Activated naive CD4-positive, alpha-beta T cell treated with anti-CD3 and anti-CD28 coated beads, Interleukin-2, amount 50 U/mL, for 24 hours (primary cell): ENCODE data around the gene ANO2.
"Not testable (repeated sequence)": the region's sequence is repeated elsewhere in the genome, so short reads cannot be mapped to it uniquely, and the experiment has no call there.

ENCODE experiments used
- H3K27ac Mint-ChIP-seq: one replicate; pipeline ENCODE4 v1.8.0; 2021; ENCODE audit warnings: mild to moderate bottlenecking, mixed read lengths
- H3K27me3 Mint-ChIP-seq: one replicate; pipeline ENCODE4 v1.8.0; 2021; ENCODE audit warnings: mixed read lengths
- H3K36me3 Mint-ChIP-seq: one replicate; pipeline ENCODE4 v1.8.0; 2021; ENCODE audit warnings: mixed read lengths
- H3K4me1 Mint-ChIP-seq: one replicate; pipeline ENCODE4 v1.8.0; 2021; ENCODE audit warnings: mixed read lengths
- H3K4me3 Mint-ChIP-seq: one replicate; pipeline ENCODE4 v1.8.0; 2021; ENCODE audit warnings: mild to moderate bottlenecking, mixed read lengths
- H3K9me3 Mint-ChIP-seq: one replicate; pipeline ENCODE4 v1.8.0; 2021; ENCODE audit warnings: mixed read lengths

Gene ANO2

DNA sequence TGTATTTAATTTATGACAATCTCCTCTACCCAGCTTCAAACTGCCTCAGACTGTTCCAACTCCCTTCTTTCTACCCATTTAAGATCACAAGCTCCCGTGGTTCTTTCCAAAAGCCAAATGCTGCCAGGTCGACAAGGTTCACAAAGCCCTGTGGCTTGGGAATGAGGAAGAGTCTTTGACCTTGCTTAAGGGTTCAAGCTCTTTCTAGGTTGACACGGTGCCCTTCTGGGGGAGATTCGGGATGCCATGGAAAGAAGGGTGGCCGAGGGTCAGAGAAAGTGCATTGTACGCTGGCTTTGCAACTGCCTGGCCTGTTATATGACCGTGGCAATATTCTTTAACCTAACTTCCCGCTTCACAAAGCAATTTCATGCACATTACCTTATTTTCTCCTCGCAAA is 239.3 kb downstream of the ANO2 start:
- no peak overlapping the region for H3K4me3 Mint-ChIP-seq
- no peak overlapping the region for H3K27ac Mint-ChIP-seq
- H3K4me1 Mint-ChIP-seq = no peaks in the 10 kb centered on the region
- peaks cover 3% of the 10 kb centered on the region for H3K27me3 Mint-ChIP-seq
- H3K36me3 Mint-ChIP-seq = no peaks in the 10 kb centered on the region
- H3K9me3 Mint-ChIP-seq = no peaks in the 10 kb centered on the region

DNA sequence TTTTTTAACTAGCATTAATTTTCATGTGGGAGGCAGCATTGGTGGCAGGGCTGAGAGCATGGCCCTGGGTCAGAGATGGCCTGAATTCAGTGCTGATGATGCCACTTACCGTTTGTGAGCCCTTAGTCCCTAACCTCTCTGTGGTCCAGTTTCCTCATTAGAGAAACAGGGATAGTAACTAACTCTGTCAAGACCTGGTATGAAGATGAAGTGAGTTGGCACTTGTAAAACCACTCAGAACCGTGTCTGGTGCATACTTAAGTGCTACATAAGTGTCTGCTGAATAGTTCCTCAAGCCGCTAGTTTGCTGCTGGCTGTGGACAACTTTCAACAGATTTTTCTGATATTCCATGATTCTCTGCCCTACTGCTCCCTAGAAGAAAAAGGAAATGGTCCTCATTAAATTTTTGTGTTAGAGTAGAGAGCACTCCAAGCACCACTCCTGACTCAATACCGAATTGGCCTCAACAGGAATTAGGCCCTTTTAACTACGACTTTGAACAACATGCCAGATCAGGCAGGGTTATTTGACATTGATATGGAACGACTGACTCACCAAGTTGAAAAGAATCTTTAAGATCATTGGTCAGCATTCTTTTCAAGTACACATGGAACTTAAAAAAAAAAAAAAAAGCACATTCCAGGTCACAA is 250.2 kb downstream of the ANO2 start:
- Mint-ChIP-seq H3K27ac (no peak overlapping the region), H3K4me1 (no peaks in the 10 kb centered on the region), H3K36me3 (peaks cover 3% of the 10 kb centered on the region), H3K4me3 (no peak overlapping the region), H3K27me3 (no peaks in the 10 kb centered on the region), H3K9me3 (no peaks in the 10 kb centered on the region)

DNA sequence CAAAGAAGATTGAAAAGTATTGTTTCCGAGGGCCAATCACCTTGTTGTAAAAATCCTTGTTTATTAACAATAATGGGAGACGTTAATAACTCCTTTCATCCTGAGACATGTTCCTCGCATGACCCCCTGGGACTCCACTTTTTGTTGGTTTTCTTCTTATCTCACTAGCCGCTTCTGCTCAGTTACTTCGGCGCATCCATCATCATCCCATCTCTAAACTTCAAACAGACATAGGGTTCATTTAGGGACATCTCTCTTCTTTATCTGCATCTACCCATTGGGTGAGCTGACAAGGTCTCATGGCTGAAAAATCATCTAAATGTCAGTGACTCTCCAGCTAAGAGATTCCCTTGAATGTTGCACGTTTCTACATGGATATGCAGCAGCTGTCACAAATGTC is 252.2 kb downstream of the ANO2 start:
- Mint-ChIP-seq H3K4me1 (no peaks in the 10 kb centered on the region), H3K9me3 (no peaks in the 10 kb centered on the region), H3K4me3 (no peak overlapping the region), H3K36me3 (peaks cover 3% of the 10 kb centered on the region), H3K27ac (no peak overlapping the region), H3K27me3 (peaks cover 3% of the 10 kb centered on the region)

DNA sequence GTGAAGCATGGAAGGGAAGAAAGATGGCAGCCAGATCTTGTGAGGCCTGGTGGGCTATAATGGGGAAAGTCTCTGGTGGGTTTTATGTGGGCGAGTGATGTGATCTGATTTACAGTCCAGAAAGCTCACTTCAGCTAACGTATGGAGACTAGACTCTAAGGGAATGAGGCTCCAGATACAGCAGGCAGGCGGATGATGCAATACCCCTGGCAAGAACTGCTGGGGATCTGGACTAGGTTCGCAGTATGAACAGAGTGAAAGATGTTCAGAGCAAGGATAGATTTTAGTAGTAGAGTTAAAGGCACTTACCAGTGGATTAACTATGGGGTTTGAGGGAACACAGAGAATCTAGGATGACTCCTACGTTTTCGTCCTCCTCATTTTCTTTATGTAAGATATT is 253.1 kb downstream of the ANO2 start:
- no peaks in the 10 kb centered on the region for H3K4me1 Mint-ChIP-seq
- H3K36me3 Mint-ChIP-seq = peaks cover 3% of the 10 kb centered on the region
- no peak overlapping the region for H3K4me3 Mint-ChIP-seq
- no peak overlapping the region for H3K27ac Mint-ChIP-seq
- no peaks in the 10 kb centered on the region for H3K9me3 Mint-ChIP-seq
- peaks cover 3% of the 10 kb centered on the region for H3K27me3 Mint-ChIP-seq

DNA sequence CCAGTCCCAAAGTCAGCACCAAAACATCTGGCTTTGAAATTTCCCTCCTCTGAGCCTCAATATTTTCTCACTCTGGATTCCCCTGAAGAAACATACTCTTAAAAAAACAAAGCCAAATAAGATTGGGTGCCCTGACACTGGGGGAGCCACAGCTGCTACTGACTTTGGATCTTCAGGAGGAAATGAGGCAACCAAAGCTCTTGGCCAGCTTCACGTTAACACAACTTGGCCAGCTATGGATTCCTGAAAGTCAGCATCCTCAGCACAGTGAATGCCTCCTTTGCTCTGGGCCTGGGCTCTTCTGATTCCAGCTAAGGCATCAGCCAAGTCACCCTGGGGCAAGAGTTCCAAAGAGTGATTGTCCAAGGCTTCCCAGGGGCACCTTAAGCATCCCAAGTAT is 254.8 kb downstream of the ANO2 start:
- Mint-ChIP-seq H3K27me3 (peaks cover 3% of the 10 kb centered on the region), H3K9me3 (no peaks in the 10 kb centered on the region), H3K36me3 (no peaks in the 10 kb centered on the region)

DNA sequence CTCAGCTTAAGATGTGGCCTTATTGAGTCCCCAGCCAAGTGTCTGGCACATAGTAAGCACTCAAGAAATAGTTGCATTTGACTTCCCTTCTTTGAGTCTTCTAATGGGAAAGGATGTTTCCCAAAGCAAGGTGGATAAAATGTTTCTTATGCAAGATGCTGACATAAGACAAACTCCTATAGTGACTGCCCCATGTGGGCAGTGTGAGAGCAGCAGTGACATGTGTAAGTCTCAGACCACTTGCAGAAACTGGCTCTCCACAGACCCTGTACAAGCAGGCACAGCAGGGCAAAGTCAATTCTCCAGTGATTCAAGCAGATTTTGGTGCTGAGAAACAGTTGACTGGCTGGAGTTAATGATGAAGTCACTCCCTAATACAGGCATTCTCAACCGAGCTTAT is 255.3 kb downstream of the ANO2 start:
- Mint-ChIP-seq H3K4me1 (no peaks in the 10 kb centered on the region), H3K4me3 (no peak overlapping the region), H3K36me3 (no peaks in the 10 kb centered on the region), H3K27me3 (peaks cover 3% of the 10 kb centered on the region), H3K27ac (no peak overlapping the region), H3K9me3 (no peaks in the 10 kb centered on the region)

More for the DNA sequence above, 254.8 kb downstream of the ANO2 start:
- Mint-ChIP-seq H3K27ac (no peak overlapping the region), H3K4me1 (no peaks in the 10 kb centered on the region), H3K4me3 (no peak overlapping the region)

DNA sequence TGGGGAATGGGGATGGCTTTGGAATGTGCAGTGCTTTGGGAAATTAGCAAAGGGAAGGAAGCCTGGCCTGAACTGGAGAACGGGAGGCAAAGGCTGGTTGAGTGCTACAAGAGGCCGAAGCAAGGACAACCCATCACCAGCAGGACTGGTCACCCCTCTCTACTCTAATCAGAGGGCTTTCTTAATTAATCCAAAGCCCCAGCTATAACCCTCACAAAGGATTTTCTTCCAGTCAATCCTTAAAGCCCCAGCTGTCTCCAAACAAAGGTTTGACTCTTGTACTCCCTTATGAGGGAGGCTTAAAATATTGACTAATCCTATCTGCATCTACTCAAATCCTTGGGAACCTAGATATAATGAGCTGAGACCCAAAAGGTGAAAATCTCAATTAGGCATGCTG is 256.8 kb downstream of the ANO2 start:
- H3K4me1 Mint-ChIP-seq = no peaks in the 10 kb centered on the region
- H3K4me3 Mint-ChIP-seq = no peak overlapping the region

DNA sequence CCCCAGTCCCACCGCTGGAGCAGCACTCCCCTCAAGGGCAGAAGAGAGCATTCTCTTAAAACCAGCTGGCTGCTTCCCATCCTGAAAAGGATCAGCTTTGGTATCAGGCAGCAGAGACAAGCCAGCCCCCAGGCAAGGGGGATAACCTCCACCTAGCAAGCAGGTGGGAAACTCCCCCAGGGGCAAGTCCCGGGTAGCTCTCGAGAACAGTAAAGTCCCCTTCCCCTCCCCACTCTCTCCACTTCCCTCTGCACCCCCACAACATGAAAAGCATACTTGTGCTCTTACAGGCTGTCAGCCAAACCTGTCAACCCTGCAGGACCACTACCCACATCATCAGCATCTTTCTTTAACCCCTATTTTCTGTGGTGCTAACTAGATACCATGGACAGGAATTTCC is 259.1 kb downstream of the ANO2 start:
- no peak overlapping the region for H3K4me3 Mint-ChIP-seq
- H3K9me3 Mint-ChIP-seq = no peaks in the 10 kb centered on the region
- no peaks in the 10 kb centered on the region for H3K4me1 Mint-ChIP-seq
- H3K36me3 Mint-ChIP-seq = no peaks in the 10 kb centered on the region
- no peak overlapping the region for H3K27ac Mint-ChIP-seq
- peaks cover 6% of the 10 kb centered on the region for H3K27me3 Mint-ChIP-seq

More for the DNA sequence above, 256.8 kb downstream of the ANO2 start:
- Mint-ChIP-seq H3K9me3 (no peaks in the 10 kb centered on the region), H3K27me3 (peaks cover 3% of the 10 kb centered on the region), H3K36me3 (no peaks in the 10 kb centered on the region), H3K27ac (no peak overlapping the region)

DNA sequence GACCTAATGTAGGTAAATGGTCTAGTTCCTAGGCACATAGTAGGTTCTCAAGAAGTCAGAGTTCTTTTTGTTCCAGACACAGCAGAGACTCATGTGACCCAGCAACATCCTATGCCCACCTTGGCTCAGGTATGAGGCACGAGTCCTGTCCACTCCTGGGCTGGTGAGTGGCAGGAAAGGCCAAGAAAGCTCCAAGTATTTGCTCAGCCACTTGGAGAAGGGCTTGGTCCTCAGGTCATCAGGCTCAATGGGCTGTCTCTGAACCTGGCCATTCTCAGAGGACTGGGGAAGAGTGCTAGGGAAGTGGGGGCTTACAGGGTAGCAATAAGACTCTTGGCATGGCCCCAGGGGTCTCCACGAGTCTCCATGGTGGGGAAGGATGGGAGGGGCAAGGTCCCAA is 260.1 kb downstream of the ANO2 start:
- Mint-ChIP-seq H3K27me3 (peaks cover 6% of the 10 kb centered on the region), H3K27ac (no peak overlapping the region), H3K36me3 (no peaks in the 10 kb centered on the region), H3K4me3 (no peak overlapping the region), H3K4me1 (no peaks in the 10 kb centered on the region), H3K9me3 (no peaks in the 10 kb centered on the region)

DNA sequence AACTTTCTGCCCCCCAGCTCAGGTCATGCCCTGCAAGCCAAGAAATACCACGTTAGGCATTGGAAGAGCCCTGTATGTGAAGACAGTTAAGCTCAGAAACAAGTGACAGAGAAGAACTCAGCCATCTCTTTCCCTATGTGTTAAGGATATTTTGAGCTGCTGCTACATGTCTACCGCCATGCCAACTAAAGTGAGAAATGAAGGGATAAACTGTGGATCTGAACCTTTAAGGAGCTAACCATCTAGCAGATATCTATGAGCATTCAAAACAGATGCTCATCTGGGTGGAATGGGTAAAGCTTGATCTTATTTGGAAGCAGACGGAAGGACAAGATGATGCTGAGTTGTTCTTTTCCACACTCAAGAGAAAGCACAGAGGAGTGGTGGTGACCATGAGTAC is 262.5 kb downstream of the ANO2 start:
- H3K27ac Mint-ChIP-seq = no peak overlapping the region
- peaks cover 3% of the 10 kb centered on the region for H3K27me3 Mint-ChIP-seq
- no peak overlapping the region for H3K4me3 Mint-ChIP-seq
- H3K4me1 Mint-ChIP-seq = no peaks in the 10 kb centered on the region
- no peaks in the 10 kb centered on the region for H3K36me3 Mint-ChIP-seq
- no peaks in the 10 kb centered on the region for H3K9me3 Mint-ChIP-seq

DNA sequence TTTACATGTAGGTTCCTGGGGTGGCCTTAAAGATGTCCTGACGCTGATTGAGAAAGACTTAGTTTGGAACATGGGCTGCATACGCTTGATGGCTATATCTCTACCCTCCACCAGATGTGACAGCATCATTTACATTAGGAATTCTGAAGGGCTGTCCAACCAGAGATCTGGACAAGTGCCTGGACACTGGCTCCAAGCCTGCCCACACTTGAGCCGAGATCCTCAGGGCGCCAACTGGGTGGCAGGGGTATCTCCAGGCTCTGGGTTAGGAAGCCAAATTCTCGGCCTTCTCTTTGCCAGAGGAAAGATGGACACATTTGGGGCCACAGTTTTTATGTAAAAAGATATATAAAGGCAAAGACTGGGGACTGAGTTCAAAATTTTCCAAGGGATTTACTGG is 266.9 kb downstream of the ANO2 start:
- H3K27ac Mint-ChIP-seq = no peak overlapping the region
- H3K36me3 Mint-ChIP-seq = no peaks in the 10 kb centered on the region
- H3K4me3 Mint-ChIP-seq = no peak overlapping the region
- H3K27me3 Mint-ChIP-seq = peaks cover 10% of the 10 kb centered on the region
- no peaks in the 10 kb centered on the region for H3K4me1 Mint-ChIP-seq
- no peaks in the 10 kb centered on the region for H3K9me3 Mint-ChIP-seq

DNA sequence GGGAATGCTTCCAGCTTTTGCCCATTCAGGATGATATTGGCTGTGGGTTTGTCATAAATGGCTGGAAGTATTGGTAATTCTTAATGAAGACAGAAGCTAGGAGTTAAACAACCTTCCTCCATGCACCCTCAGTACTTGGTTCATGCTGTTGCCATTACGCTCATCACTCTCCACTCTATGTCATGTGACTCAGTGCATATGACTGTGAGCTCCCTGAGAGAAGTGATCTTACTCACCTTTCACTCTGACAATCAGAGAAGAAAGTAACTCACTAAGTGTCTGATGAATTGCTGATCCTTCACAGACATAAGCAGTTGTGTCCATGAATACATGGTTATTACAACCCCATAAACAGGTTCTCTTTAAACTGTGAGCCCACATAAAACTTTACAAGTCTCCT is 275.4 kb downstream of the ANO2 start:
- H3K4me1 Mint-ChIP-seq, H3K27ac Mint-ChIP-seq, H3K4me3 Mint-ChIP-seq, H3K9me3 Mint-ChIP-seq, H3K36me3 Mint-ChIP-seq, H3K27me3 Mint-ChIP-seq: not testable (repeated sequence)

DNA sequence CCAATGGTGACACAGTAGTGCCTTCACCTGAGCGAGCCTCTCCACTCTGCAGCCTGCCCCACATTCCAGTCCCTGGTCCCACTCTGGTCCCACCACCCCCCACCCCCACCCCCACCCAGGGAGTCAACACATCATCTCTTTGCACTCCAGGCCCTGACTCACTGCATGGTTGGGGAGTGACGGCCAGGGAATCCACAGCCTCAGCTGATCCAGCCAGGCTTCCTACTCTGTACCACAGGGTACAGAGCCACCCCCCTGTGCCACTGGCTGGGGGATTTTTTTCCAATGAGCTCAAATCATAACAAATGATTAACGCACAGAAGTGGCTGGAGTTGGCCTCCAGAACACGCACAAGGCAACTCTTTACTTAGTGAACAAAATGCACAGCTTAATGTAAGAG is 279.4 kb downstream of the ANO2 start:
- H3K36me3 Mint-ChIP-seq = no peaks in the 10 kb centered on the region
- no peak overlapping the region for H3K27ac Mint-ChIP-seq
- H3K4me1 Mint-ChIP-seq = no peaks in the 10 kb centered on the region
- no peak overlapping the region for H3K4me3 Mint-ChIP-seq
- H3K9me3 Mint-ChIP-seq = no peaks in the 10 kb centered on the region
- H3K27me3 Mint-ChIP-seq = peaks cover 3% of the 10 kb centered on the region

DNA sequence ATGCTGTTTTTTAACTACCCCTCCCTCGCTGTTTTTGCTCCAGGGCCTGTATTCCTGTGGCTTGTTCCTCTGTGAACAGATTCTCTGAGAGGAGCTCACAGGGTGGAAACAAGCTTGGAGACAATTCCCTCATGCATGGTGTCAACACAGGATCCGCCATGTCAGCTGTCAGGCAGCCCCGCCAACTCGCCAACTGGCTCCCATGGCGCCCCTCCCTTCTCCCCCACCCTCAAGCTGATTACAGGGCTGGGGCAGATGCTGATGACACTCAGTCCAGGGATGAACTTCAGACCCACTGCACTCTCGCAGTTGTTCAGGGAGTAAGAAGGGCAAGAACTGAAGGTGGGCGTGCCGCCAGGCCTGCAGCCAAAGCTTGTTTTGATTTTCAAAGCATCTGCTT is 283.2 kb downstream of the ANO2 start:
- H3K36me3 Mint-ChIP-seq = no peaks in the 10 kb centered on the region
- no peak overlapping the region for H3K27ac Mint-ChIP-seq
- no peaks in the 10 kb centered on the region for H3K27me3 Mint-ChIP-seq
- H3K4me3 Mint-ChIP-seq = no peak overlapping the region
- H3K4me1 Mint-ChIP-seq = no peaks in the 10 kb centered on the region
- no peaks in the 10 kb centered on the region for H3K9me3 Mint-ChIP-seq

DNA sequence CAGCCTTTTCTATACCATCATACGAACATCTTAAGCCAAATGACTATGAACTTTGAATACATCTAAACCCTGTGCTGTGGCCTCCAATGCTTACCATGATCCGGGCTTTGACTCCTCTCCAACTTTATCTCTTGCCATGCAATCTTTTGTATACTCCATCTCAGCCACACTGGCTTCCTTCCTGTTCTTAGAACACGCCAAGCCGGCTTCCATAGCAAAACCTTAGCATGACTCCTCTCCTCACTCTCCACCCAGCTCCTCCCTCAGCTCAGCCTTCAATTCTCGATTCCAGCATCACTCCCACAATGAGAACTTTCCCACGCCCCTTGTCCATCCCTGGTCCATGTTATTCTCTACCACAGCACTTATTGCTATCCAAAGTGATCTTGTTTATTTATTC is 284.8 kb downstream of the ANO2 start:
- H3K27ac Mint-ChIP-seq = no peak overlapping the region
- H3K27me3 Mint-ChIP-seq = no peaks in the 10 kb centered on the region
- no peaks in the 10 kb centered on the region for H3K9me3 Mint-ChIP-seq
- no peaks in the 10 kb centered on the region for H3K36me3 Mint-ChIP-seq
- no peak overlapping the region for H3K4me3 Mint-ChIP-seq
- H3K4me1 Mint-ChIP-seq = no peaks in the 10 kb centered on the region

DNA sequence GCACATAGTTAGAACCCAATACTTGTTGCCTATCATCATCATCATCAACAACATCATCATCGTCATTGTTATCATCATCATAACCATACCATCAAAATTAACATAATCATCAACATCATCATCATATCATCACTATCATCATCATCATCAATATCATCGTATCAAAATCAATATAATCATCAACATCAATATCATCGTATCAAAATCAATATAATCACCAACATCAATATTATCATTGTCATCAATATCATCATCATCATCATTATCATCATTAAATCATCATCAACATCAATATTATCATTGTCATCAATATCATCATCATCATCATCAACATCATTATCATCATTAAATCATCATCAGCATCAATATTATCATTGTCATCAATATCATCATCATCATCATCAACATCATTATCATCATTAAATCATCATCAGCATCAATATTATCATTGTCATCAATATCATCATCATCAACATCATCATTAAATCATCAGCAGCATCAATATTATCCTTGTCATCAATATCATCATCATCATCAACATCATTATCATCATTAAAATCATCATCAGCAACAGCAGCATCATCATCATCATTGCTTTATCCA is 286.6 kb downstream of the ANO2 start:
- not testable (repeated sequence) for H3K27ac Mint-ChIP-seq, H3K27me3 Mint-ChIP-seq, H3K36me3 Mint-ChIP-seq, H3K4me1 Mint-ChIP-seq, H3K4me3 Mint-ChIP-seq, H3K9me3 Mint-ChIP-seq

DNA sequence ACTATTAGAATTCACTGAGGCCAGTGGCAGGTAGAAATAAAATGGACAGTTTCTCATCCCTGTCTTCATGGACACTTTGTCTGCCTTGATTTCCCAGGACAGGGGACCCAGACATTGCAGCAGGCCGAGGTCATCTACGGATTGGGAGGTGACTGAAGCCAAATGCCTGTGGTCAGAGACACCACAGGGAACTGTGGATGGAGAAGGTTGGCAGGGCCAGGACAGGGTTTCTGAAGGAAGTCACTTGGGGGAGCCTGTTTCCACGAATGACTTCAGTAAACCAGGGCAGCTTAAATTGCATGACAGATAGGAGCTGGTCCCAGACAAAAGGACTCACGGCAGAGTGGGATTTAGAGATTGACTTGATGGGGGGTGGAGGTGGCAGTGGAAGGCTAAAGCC is 288.2 kb downstream of the ANO2 start:
- Mint-ChIP-seq H3K4me1 (no peaks in the 10 kb centered on the region), H3K9me3 (no peaks in the 10 kb centered on the region), H3K27ac (no peak overlapping the region), H3K4me3 (no peak overlapping the region), H3K27me3 (peaks cover 2% of the 10 kb centered on the region), H3K36me3 (no peaks in the 10 kb centered on the region)
